Psoas muscle (tissue), 8 donors: ENCODE data around the gene MAOB. TPM values are rescaled to one million over a fixed set of nuclear protein-coding genes. Genes with fewer than 3 reads are reported as not detected.
A peak's percentile ranks its signal among the peaks of the same experiment; 100 is the strongest.

ENCODE experiments used
- ATAC-seq, 4 donors: fragments of 200-7000 bp; cut with Tn5 transposase; one replicate each; pipeline ENCODE4 v1.9.1; 2020; ENCODE audit warnings: moderate library complexity in 3 of 4, mild to moderate bottlenecking in 2 of 4
- DNase-seq, 2 donors: peaks; one replicate each; pipeline ENCODE4 v3.0.0-alpha.2; 2020
- H3K27ac ChIP-seq: fragments of 200-600 bp; one replicate; pipeline ENCODE4 v1.8.0; 2022
- H3K27me3 ChIP-seq, 3 donors: fragments of 200-600 bp in 1 of 3; one replicate each; pipeline versions ENCODE4 v1.6.1 to v1.8.0; 2013 to 2022; ENCODE audit warnings: low read length in 2 of 3, mild to moderate bottlenecking in 2 of 3, moderate library complexity in 1 of 3; ENCODE audit not compliant: insufficient read depth in 3 of 3
- H3K36me3 ChIP-seq, 2 donors: fragments of 200-600 bp in 1 of 2; one replicate each; pipeline versions ENCODE4 v1.6.1 to v1.8.0; 2013 to 2022; ENCODE audit warnings: low read depth in 1 of 2, mild to moderate bottlenecking in 1 of 2, moderate library complexity in 1 of 2; ENCODE audit not compliant: insufficient read depth in 1 of 2
- H3K4me1 ChIP-seq: fragments of 200-600 bp; one replicate; pipeline ENCODE4 v1.8.0; 2022
- H3K4me3 ChIP-seq: fragments of 200-600 bp; one replicate; pipeline ENCODE4 v1.8.0; 2022; ENCODE audit warnings: mild to moderate bottlenecking
- H3K9me3 ChIP-seq: fragments of 200-600 bp; one replicate; pipeline ENCODE4 v1.8.0; 2022
- WGBS, 3 donors: extraction: QIAGEN DNeasy Blood & Tissue Kit; methylation state at CpG; one replicate each; pipeline versions ENCODE4 v1.1.6 to v1.1.7; 2013; 5-methylcytosine and 5-hydroxymethylcytosine counted together
- intact Hi-C, 2 donors: fragments of 100-400 bp; cut with DNase I; formaldehyde crosslinking; loops; one replicate each; pipeline versions ENCODE4 v1.11.0 to v1.14.2; 2022
- polyA plus RNA-seq, 3 donors: library from polyadenylated mRNA; stranded (reverse); fragments of 200-250 nt; gene quantifications; one replicate each; pipeline ENCODE4 v1.2.3, GENCODE V29; 2013
- total RNA-seq, 4 donors: library from RNA; stranded (reverse); fragmentation: NEBNext Ultra II Directional in 2 of 4; extraction: Animal tissue kit (Norgen Biotek cat#: 25700) in 2 of 4; gene quantifications; one replicate each; pipeline versions ENCODE4 v1.2.1 to v1.2.4, GENCODE V29; 2021 to 2023
- TF ChIP-seq, protein P1 (sequence below): fragments of 200-600 bp; IDR thresholded peaks from one replicate; pipeline ENCODE4 v1.8.0; 2022; ENCODE audit warnings: antibody characterized with exemption
- donor health status: healthy with polysubstance abuse.
- donor health status: DM: no; HTN: no; CAD: no; lungs with moderate emphysema.
- donor health status: Bipolar disorder and iron deficiency.
- donor health status: healthy.
- donor health status: DM: yes; HTN: yes; CAD: no.
- donor health status: DM: no; HTN: no; CAD: no.
- donor health status: DM: no; HTN: no; CAD: no.
- donor health status: DM: yes; HTN: yes; CAD: no.

Gene MAOB
- total and polyA plus RNA-seq, 7 donors: 13.0 to 80.6 (median 42.6) TPM

DNA sequence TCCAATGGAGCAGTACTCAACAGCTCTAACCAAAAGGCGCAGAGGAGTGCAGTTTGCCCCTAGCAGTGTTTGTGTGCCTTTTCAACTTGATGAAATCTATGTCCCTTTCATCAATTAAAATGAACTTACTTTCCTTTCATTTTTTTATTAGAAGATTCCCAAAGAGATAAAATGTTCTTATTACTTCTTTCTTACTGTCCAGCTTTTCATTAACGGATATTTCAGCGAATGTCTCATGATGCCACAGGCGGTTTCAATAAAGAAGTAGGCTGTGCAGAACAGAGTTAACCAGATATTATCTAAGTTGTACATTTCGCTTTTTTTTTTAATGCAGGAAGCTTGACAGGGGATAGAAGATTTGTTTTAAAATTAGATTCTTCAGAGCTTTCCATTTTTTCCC is 3.4 kb upstream of the MAOB start:
- WGBS, 3 donors: 66 to 90% (median 90%) methylated on average over 5 of the region's 5 CpGs

DNA sequence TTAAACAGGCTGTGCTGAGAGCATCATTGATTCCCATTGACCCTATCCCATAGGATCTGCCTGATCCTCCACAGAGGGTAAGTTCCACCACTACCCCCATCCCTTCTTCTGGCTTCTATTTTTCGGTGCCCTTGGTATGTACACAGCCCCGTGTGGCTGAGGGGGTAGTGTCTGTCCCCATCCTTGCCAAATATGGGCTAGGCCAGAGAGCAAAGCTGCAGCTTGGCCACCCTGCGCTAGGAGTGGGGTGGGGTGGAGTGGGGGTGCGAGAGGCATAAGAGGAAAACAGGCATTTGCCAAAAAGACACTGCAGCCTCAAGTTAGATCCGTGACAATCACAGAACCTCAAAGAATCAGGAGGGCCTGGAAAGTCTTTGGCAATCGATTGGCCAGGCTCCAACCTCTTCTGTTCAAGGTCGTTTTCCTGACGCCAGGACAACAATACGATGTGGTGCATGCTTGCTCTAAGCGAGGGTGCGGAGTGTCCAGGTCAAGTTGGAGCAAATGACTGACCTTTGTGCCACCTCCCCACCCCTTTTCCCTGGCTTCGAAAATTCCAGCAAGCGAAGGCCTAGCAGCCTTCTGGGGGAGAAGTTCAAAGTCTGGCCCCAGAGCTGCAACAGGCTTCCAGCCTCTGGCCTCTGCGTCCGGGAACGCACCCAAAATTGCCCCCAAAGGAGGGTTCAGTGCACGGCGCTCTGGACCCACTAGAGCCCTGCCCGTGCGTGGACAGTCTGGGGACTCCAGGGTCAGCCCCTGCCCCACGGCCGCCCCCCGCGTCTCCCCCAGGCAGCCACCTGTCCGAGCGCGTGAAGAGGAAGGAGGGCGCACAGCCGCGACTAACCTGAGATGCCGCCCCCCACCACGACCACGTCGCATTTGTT is 598 bp downstream of the MAOB start:
- TF ChIP-seq, protein P1, sequence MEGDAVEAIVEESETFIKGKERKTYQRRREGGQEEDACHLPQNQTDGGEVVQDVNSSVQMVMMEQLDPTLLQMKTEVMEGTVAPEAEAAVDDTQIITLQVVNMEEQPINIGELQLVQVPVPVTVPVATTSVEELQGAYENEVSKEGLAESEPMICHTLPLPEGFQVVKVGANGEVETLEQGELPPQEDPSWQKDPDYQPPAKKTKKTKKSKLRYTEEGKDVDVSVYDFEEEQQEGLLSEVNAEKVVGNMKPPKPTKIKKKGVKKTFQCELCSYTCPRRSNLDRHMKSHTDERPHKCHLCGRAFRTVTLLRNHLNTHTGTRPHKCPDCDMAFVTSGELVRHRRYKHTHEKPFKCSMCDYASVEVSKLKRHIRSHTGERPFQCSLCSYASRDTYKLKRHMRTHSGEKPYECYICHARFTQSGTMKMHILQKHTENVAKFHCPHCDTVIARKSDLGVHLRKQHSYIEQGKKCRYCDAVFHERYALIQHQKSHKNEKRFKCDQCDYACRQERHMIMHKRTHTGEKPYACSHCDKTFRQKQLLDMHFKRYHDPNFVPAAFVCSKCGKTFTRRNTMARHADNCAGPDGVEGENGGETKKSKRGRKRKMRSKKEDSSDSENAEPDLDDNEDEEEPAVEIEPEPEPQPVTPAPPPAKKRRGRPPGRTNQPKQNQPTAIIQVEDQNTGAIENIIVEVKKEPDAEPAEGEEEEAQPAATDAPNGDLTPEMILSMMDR: no peak
- Histone ChIP-seq H3K9me3 (no peaks in the 10 kb centered on the region), H3K4me1 (no peaks in the 10 kb centered on the region), H3K36me3 (no peaks in the 10 kb centered on the region), H3K27ac (peak overlapping the region; percentile 81), H3K4me3 (peak overlapping the region; percentile 68), H3K27me3 (peaks cover 0 to 8% (median 0%) of the 10 kb centered on the region in 3 donors)
- intact Hi-C loops: no loop called here
- ATAC-seq: peak; percentile 41 to 72 (median 50)
- DNase-seq: peak; percentile 26 to 56
- 6 to 27% (median 21%) methylated on average over 14 to 32 of the region's 34 CpGs for WGBS, 3 donors

More for the DNA sequence above, 3.4 kb upstream of the MAOB start:
- Histone ChIP-seq H3K4me3 (no peak overlapping the region), H3K4me1 (no peaks in the 10 kb centered on the region), H3K27me3 (no peaks in the 10 kb centered on the region), H3K36me3 (no peaks in the 10 kb centered on the region), H3K9me3 (no peaks in the 10 kb centered on the region), H3K27ac (no peak overlapping the region)
- intact Hi-C loops: no loop called here
- ATAC-seq (no peak), DNase-seq (no peak)
- TF ChIP-seq, protein P1: no peak

DNA sequence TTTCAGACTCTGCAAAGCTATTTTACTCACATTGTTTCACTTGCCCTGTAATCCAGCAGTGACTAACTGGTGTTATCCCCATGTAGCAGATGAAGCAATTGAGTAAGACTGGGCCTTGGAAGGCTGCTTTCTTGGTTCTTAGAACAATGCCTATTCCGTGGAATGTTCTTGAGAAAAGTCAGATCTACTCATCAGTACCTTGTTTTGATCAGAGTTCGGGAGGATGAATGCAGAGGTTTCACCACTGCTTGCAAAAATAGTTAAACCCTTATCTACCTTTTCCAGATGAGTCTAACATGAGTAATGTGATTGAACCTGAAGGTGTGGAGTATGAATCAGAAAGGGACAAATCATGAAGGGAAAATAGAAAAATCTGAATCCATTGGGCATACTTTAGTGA is 1.8 kb downstream of the MAOB start:
- ATAC-seq (peak in 1 of 4 donors; percentile 29), DNase-seq (no peak)
- H3K36me3 ChIP-seq: no peaks in the 10 kb centered on the region
- WGBS, 3 donors: 65 to 88% (median 82%) methylated on average over 2 of the region's 2 CpGs
- peak overlapping the region; percentile 81 for H3K27ac ChIP-seq
- TF ChIP-seq, protein P1: no peak
- no peaks in the 10 kb centered on the region for H3K4me1 ChIP-seq
- H3K27me3 ChIP-seq: peaks cover 0 to 8% (median 0%) of the 10 kb centered on the region in 3 donors
- H3K4me3 ChIP-seq: peak overlapping the region; percentile 68
- intact Hi-C loops: no loop called here
- no peaks in the 10 kb centered on the region for H3K9me3 ChIP-seq

DNA sequence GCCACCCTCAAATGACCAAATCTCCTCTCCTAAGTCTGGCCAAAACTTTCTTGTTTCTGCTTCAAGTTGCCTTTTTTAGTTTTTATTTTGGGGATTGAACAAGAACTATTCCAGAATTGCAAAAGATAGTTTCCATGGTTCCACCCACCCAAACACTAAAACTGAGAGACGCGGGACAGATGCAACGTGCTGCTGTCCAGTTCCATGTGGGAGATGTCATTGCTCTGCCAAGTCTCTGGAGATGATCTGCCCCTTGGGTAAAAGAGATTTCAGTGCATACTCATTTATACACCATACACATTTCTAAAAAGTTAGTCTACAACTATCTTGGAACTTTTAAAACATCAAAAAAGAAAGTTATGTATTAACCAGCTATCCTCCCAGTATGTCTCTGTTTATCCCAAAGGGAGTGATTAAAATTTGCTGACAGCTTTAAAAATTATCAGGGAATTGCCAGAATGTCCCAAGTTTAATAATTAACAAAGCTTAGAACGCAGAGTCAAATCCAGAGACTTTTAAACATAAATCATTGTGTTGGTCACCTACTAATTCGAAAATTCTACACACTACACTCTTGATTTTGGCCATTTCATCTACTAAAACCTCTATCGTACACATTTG is 3.2 kb downstream of the MAOB start:
- H3K9me3 ChIP-seq: no peaks in the 10 kb centered on the region
- H3K4me3 ChIP-seq: no peak overlapping the region
- peaks cover 0 to 8% (median 0%) of the 10 kb centered on the region in 3 donors for H3K27me3 ChIP-seq
- H3K36me3 ChIP-seq: no peaks in the 10 kb centered on the region
- TF ChIP-seq, protein P1: no peak
- H3K4me1 ChIP-seq: no peaks in the 10 kb centered on the region
- 35 to 55% (median 45%) methylated on average over 6 of the region's 6 CpGs for WGBS, 3 donors
- no peak for DNase-seq
- intact Hi-C loops: no loop called here
- peak overlapping the region; percentile 37 for H3K27ac ChIP-seq
- ATAC-seq: no peak
